Measurements from ENCODE around the gene TMEM184A.

The TMEM184A gene

GRCh38 chr7:1503816-1504775 is 51.9 kb downstream of the TMEM184A start, which contains the start of gene INTS1:
Gene INTS1 (minus strand): TSS chr7:1504389. CDS start chr7:1503960, 429 bp downstream.
- no peaks in the 10 kb centered on the region for H3K9me3 Mint-ChIP-seq
- H3K27me3 Mint-ChIP-seq (ENCODE audit: low read depth) = no peaks in the 10 kb centered on the region
- H3K4me3 Mint-ChIP-seq = peak within 1 kb of the TSS; percentile 90 to 93 (median 91)
- TF ChIP-seq, protein P1, sequence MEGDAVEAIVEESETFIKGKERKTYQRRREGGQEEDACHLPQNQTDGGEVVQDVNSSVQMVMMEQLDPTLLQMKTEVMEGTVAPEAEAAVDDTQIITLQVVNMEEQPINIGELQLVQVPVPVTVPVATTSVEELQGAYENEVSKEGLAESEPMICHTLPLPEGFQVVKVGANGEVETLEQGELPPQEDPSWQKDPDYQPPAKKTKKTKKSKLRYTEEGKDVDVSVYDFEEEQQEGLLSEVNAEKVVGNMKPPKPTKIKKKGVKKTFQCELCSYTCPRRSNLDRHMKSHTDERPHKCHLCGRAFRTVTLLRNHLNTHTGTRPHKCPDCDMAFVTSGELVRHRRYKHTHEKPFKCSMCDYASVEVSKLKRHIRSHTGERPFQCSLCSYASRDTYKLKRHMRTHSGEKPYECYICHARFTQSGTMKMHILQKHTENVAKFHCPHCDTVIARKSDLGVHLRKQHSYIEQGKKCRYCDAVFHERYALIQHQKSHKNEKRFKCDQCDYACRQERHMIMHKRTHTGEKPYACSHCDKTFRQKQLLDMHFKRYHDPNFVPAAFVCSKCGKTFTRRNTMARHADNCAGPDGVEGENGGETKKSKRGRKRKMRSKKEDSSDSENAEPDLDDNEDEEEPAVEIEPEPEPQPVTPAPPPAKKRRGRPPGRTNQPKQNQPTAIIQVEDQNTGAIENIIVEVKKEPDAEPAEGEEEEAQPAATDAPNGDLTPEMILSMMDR (IDR thresholded peaks at IDR 0.05; ENCODE audit: unreplicated experiment in 3 of 3) = peak; percentile 92 to 98 (median 95)
- H3K36me3 Mint-ChIP-seq (ENCODE audit: low read depth) = peaks cover 18% of the 10 kb centered on the region
- H3K27ac Mint-ChIP-seq = peak within 1 kb of the TSS in 2 of 3 experiments; percentile 57 to 64
- peaks cover 14% of the 10 kb centered on the region for H3K4me1 Mint-ChIP-seq

GRCh38 chr7:1503390-1503789 is 52.6 kb downstream of the TMEM184A start:
- H3K4me3 Mint-ChIP-seq = peak overlapping the region; percentile 90 to 93 (median 91)
- H3K9me3 Mint-ChIP-seq = no peaks in the 10 kb centered on the region
- TF ChIP-seq, protein P1 (IDR thresholded peaks at IDR 0.05; ENCODE audit: unreplicated experiment in 3 of 3) = no peak
- peak overlapping the region in 1 of 3 experiments; percentile 57 for H3K27ac Mint-ChIP-seq
- no peaks in the 10 kb centered on the region for H3K27me3 Mint-ChIP-seq (ENCODE audit: low read depth)
- peaks cover 18% of the 10 kb centered on the region for H3K36me3 Mint-ChIP-seq (ENCODE audit: low read depth)
- H3K4me1 Mint-ChIP-seq = peaks cover 14% of the 10 kb centered on the region

DNA sequence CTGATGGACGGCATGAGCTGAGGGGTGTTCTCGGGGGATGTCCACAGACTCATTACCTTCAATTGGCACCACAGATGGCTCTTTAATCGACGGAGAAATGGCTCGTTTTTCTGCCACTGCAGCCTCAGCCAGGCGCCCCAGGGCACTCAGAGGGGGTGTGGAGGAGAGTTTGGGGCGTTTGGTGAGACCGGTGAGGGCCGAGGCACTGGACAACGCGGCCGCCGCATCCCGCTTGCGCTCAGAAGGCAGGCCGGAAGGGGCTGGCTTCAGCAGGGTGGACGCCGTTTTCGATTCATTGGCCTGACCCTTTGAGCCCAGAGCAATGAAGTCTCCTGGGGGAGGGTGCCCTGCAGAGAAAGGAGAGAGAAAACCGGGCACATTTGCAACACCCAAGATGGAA is 53.2 kb downstream of the TMEM184A start:
- TF ChIP-seq, protein P1 (IDR thresholded peaks at IDR 0.05; ENCODE audit: unreplicated experiment in 3 of 3) = no peak

GRCh38 chr7:1501487-1502270 is 54.3 kb downstream of the TMEM184A start:
- Mint-ChIP-seq H3K27me3 (ENCODE audit: low read depth) (no peaks in the 10 kb centered on the region), H3K4me1 (peaks cover 14% of the 10 kb centered on the region), H3K36me3 (ENCODE audit: low read depth) (peaks cover 26% of the 10 kb centered on the region), H3K4me3 (peak overlapping the region; percentile 90 to 93 (median 91)), H3K27ac (no peak overlapping the region), H3K9me3 (no peaks in the 10 kb centered on the region)
- TF ChIP-seq, protein P1 (IDR thresholded peaks at IDR 0.05; ENCODE audit: unreplicated experiment in 3 of 3) = no peak

More for the DNA sequence above, 53.2 kb downstream of the TMEM184A start:
- H3K27ac Mint-ChIP-seq = peak overlapping the region in 1 of 3 experiments; percentile 57
- peaks cover 21% of the 10 kb centered on the region for H3K36me3 Mint-ChIP-seq (ENCODE audit: low read depth)
- peak overlapping the region; percentile 90 to 93 (median 91) for H3K4me3 Mint-ChIP-seq
- no peaks in the 10 kb centered on the region for H3K9me3 Mint-ChIP-seq
- no peaks in the 10 kb centered on the region for H3K27me3 Mint-ChIP-seq (ENCODE audit: low read depth)
- H3K4me1 Mint-ChIP-seq = peaks cover 14% of the 10 kb centered on the region

DNA sequence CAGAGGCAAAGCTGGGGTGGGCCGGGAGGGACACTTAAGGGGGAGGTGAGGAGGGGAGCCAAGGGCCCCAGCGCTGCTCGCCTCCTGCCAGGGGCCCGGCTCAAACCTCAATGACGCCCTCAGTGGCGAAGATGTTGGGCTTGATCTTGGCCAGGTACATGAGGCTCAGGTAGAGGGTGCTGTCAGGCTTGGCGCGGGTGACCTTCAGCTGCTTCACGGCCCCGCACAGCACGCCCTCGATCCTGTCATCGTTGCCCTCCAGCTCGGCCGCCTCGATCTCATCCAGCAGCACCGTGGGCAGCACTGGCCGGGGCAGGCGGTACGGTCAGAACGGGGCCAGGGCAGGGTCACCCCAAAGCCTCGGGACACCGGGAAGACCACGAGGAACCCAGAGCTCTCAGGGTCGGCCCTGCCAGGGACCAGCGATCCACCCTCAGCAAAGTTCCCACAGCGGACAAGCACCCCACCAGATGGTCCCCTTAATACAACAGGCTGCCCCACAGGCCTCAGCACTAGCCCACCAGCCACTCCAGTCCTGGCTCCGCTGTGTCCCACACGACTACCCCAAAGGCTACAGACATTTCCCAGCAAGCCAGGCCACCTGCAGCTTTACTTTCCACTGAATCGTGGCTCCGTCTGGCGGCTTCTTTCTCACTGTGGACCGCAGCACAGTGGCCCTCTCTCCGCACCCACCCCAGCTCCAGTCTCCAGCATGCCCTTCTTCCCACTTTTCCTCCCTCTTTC is 55.8 kb downstream of the TMEM184A start:
- H3K9me3 Mint-ChIP-seq = no peaks in the 10 kb centered on the region
- no peaks in the 10 kb centered on the region for H3K27me3 Mint-ChIP-seq (ENCODE audit: low read depth)
- peak overlapping the region in 2 of 3 experiments; percentile 27 to 28 for H3K4me3 Mint-ChIP-seq
- TF ChIP-seq, protein P1 (IDR thresholded peaks at IDR 0.05; ENCODE audit: unreplicated experiment in 3 of 3) = no peak
- peaks cover 26% of the 10 kb centered on the region for H3K36me3 Mint-ChIP-seq (ENCODE audit: low read depth)
- H3K4me1 Mint-ChIP-seq = peaks cover 14% of the 10 kb centered on the region
- no peak overlapping the region for H3K27ac Mint-ChIP-seq
